Lung (tissue), 12 donors: ENCODE measurements around the gene ACER2. TPM values are rescaled to one million over a fixed set of nuclear protein-coding genes. Genes with fewer than 3 reads are reported as not detected.

Experiments
- ATAC-seq: fragments of 200-7000 bp; cut with Tn5 transposase; one replicate; pipeline ENCODE4 v1.9.1; 2020; ENCODE audit warnings: moderate number of reproducible peaks; ENCODE audit not compliant: insufficient read depth, low FRiP score
- DNase-seq, 3 donors: peaks; one replicate each; pipeline ENCODE4 v3.0.0-alpha.2; 2013 to 2017
- H3K27ac ChIP-seq, 2 donors: one replicate each; pipeline ENCODE4 v1.5.1; 2013; ENCODE audit warnings: mild to moderate bottlenecking in 2 of 2, moderate library complexity in 2 of 2, control low read depth in 1 of 2, inconsistent platforms in 1 of 2, low read depth in 1 of 2, low read length in 1 of 2
- H3K27me3 ChIP-seq, 3 donors: one replicate each; pipeline ENCODE4 v1.5.1; 2013; ENCODE audit warnings: low read length in 2 of 3; ENCODE audit not compliant: control insufficient read depth in 3 of 3, insufficient read depth in 3 of 3
- H3K36me3 ChIP-seq, 4 donors: one replicate each; pipeline ENCODE4 v1.5.1; 2013; ENCODE audit warnings: low read length in 4 of 4, mild to moderate bottlenecking in 1 of 4, moderate library complexity in 1 of 4; ENCODE audit not compliant: control insufficient read depth in 4 of 4, insufficient read depth in 4 of 4
- H3K4me1 ChIP-seq, 5 donors: one replicate each; pipeline ENCODE4 v1.5.1; 2013; ENCODE audit warnings: low read length in 5 of 5, mild to moderate bottlenecking in 2 of 5, moderate library complexity in 1 of 5; ENCODE audit not compliant: control insufficient read depth in 5 of 5, insufficient read depth in 5 of 5
- H3K4me3 ChIP-seq: one replicate; pipeline ENCODE4 v1.5.1; 2013; ENCODE audit warnings: mild to moderate bottlenecking, control low read depth, moderate library complexity
- H3K9ac ChIP-seq, 2 donors: one replicate each; pipeline ENCODE4 v1.5.1; 2013; ENCODE audit warnings: low read length in 2 of 2, control low read depth in 1 of 2; ENCODE audit not compliant: insufficient read depth in 1 of 2
- H3K9me3 ChIP-seq, 4 donors: one replicate each; pipeline ENCODE4 v1.5.1; 2013; ENCODE audit warnings: low read length in 3 of 4, mild to moderate bottlenecking in 1 of 4, moderate library complexity in 1 of 4; ENCODE audit not compliant: control insufficient read depth in 4 of 4, insufficient read depth in 3 of 4
- CTCF ChIP-seq: IDR thresholded peaks from 2 replicates; pipeline ENCODE4 v1.5.1; 2012; ENCODE audit warnings: mild to moderate bottlenecking; ENCODE audit errors: control extremely low read depth, extremely low read depth
- WGBS, 2 donors: extraction: QIAGEN DNeasy Blood & Tissue Kit; methylation state at CpG; one replicate each; pipeline ENCODE4 v1.1.7; 2013; 5-methylcytosine and 5-hydroxymethylcytosine counted together
- polyA plus RNA-seq, 2 donors: library from polyadenylated mRNA; stranded (reverse); fragments of 200-250 nt; gene quantifications; one replicate each; pipeline ENCODE4 v1.2.1, GENCODE V29; 2013
- total RNA-seq, 2 donors: library from RNA; depleted of rRNA in 1 of 2; stranded (reverse); fragments of >200 nt in 1 of 2; gene quantifications; one replicate each; pipeline ENCODE4 v1.2.1, GENCODE V29; 2014 to 2021
- donor health status: control.
- donor health status: control.
- donor health status: Bipolar disorder and iron deficiency.
- donor health status: healthy.
- donor health status: DM: yes; HTN: yes; CAD: no.

ACER2 gene
- total and polyA plus RNA-seq, 4 donors = 0.30 to 4.9 (median 2.8) TPM

GRCh38 chr9:19423163-19423562 lies 14.4 kb downstream of the ACER2 start:
- Histone ChIP-seq H3K27me3 (no peaks in the 10 kb centered on the region), H3K9ac (no peak overlapping the region), H3K27ac (no peak overlapping the region), H3K4me1 (peaks cover 0 to 3% (median 0%) of the 10 kb centered on the region in 5 donors), H3K9me3 (no peaks in the 10 kb centered on the region), H3K4me3 (no peak overlapping the region), H3K36me3 (peaks cover 0 to 4% (median 0%) of the 10 kb centered on the region in 4 donors)
- TF ChIP-seq CTCF = no peak
- 95 to 97% methylated on average over 3 of the region's 3 CpGs for WGBS, 2 donors
- DNase-seq = no peak
- ATAC-seq = no peak

- no peak for TF ChIP-seq CTCF
- H3K36me3 ChIP-seq = peaks cover 0 to 4% (median 0%) of the 10 kb centered on the region in 4 donors
- H3K9me3 ChIP-seq = no peaks in the 10 kb centered on the region
- DNase-seq = no peak
- no peak overlapping the region for H3K9ac ChIP-seq
- H3K27me3 ChIP-seq = no peaks in the 10 kb centered on the region
- no peak for ATAC-seq
- 62 to 76% methylated on average over 3 of the region's 3 CpGs for WGBS, 2 donors
- H3K4me3 ChIP-seq = no peak overlapping the region
- peaks cover 0 to 3% (median 0%) of the 10 kb centered on the region in 5 donors for H3K4me1 ChIP-seq
- peak overlapping the region in 1 of 2 donors; percentile 25 for H3K27ac ChIP-seq
These were observed 15.5 kb downstream of the ACER2 start for GRCh38 chr9:19424176-19424779.

GRCh38 chr9:19429595-19429994 lies 20.8 kb downstream of the ACER2 start:
- Histone ChIP-seq H3K27ac (no peak overlapping the region), H3K4me3 (no peak overlapping the region), H3K27me3 (no peaks in the 10 kb centered on the region), H3K9ac (no peak overlapping the region), H3K36me3 (peaks cover 0 to 4% (median 2%) of the 10 kb centered on the region in 4 donors), H3K4me1 (peaks cover 0 to 5% (median 0%) of the 10 kb centered on the region in 5 donors), H3K9me3 (no peaks in the 10 kb centered on the region)
- WGBS, 2 donors = 78 to 79% methylated on average over 2 of the region's 2 CpGs
- DNase-seq (no peak), ATAC-seq (no peak)
- TF ChIP-seq CTCF = no peak
